PFSK-1 (cell line): ENCODE results near the gene GCAT.

Experiments
- POLR2AphosphoS5 ChIP-seq: IDR thresholded peaks from 2 replicates; pipeline ENCODE4 v1.6.1; 2012; ENCODE audit warnings: low read depth, mild to moderate bottlenecking, control low read depth, low read length, moderate library complexity
- REST ChIP-seq, 2 experiments: IDR thresholded peaks; 2 replicates each; pipeline versions ENCODE4 v1.6.1 to v1.8.0; 2011 to 2012; ENCODE audit warnings: low read depth in 2 of 2, low read length in 2 of 2, control low read depth in 1 of 2, inconsistent platforms in 1 of 2, mild to moderate bottlenecking in 1 of 2, moderate library complexity in 1 of 2; ENCODE audit not compliant: insufficient read depth in 1 of 2
- TAF1 ChIP-seq: IDR thresholded peaks from 2 replicates; pipeline ENCODE4 v1.6.1; 2012; ENCODE audit warnings: low read length, control low read depth, borderline replicate concordance; ENCODE audit not compliant: insufficient read depth

GRCh38 chr22:37771702-37772427, 35.9 kb upstream of the GCAT start:
- TF ChIP-seq POLR2AphosphoS5 (no peak), REST (IDR thresholded peaks at IDR 0.05; ENCODE audit: insufficient read depth in 1 of 2, low read depth in 2 of 2, low read length in 2 of 2) (no peak), TAF1 (no peak)
